CD14-positive monocyte (primary cell): ENCODE data around the gene DNTT. TPM values are rescaled to one million over a fixed set of nuclear protein-coding genes. Genes with fewer than 3 reads are reported as not detected.

ENCODE experiments used
- DNase-seq, 3 donors: peaks; one replicate each; pipeline ENCODE4 v3.0.0-alpha.2; 2011 to 2022
- H2AFZ ChIP-seq: 2 replicates; pipeline ENCODE4 v1.6.0; 2012; ENCODE audit warnings: mild to moderate bottlenecking, low read depth, low read length, inconsistent platforms; ENCODE audit not compliant: insufficient read depth, poor library complexity, severe bottlenecking
- H3K27ac ChIP-seq, 2 donors: 1 replicate in 1 of 2; 2 replicates in 1 of 2; pipeline ENCODE4 v1.5.1; 2012 to 2013; ENCODE audit warnings: low read length in 2 of 2, control low read depth in 1 of 2, inconsistent platforms in 1 of 2, low read depth in 1 of 2, mild to moderate bottlenecking in 1 of 2
- H3K27me3 ChIP-seq, 2 donors: one replicate each; pipeline versions ENCODE4 v1.6.0 to v1.6.1; 2011 to 2013; ENCODE audit warnings: low read length in 2 of 2; ENCODE audit not compliant: control insufficient read depth in 2 of 2, insufficient read depth in 2 of 2
- H3K36me3 ChIP-seq, 2 donors: replicated peaks in 1 of 2; 1 replicate in 1 of 2; 2 replicates in 1 of 2; pipeline versions ENCODE4 v1.5.1 to v1.6.1; 2012 to 2013; ENCODE audit warnings: low read length in 2 of 2, control low read depth in 1 of 2, inconsistent platforms in 1 of 2, mild to moderate bottlenecking in 1 of 2; ENCODE audit not compliant: insufficient read depth in 2 of 2, control insufficient read depth in 1 of 2
- H3K4me1 ChIP-seq, 2 donors: 1 replicate in 1 of 2; 2 replicates in 1 of 2; pipeline versions ENCODE4 v1.5.1 to v1.6.1; 2012 to 2013; ENCODE audit warnings: low read length in 2 of 2, control low read depth in 1 of 2, inconsistent platforms in 1 of 2, mild to moderate bottlenecking in 1 of 2, moderate library complexity in 1 of 2; ENCODE audit not compliant: insufficient read depth in 2 of 2, control insufficient read depth in 1 of 2
- H3K4me2 ChIP-seq: replicated peaks from 2 replicates; pipeline ENCODE3; 2012; ENCODE audit warnings: low read length, moderate library complexity, mild to moderate bottlenecking; ENCODE audit not compliant: poor library complexity, severe bottlenecking; ENCODE audit errors: extremely low read depth
- H3K4me3 ChIP-seq, 3 experiments: fragments of 200-600 bp in 1 of 3; sonication (generic) in 1 of 3; replicated peaks in 1 of 3; 1 replicate in 2 of 3; 2 replicates in 1 of 3; pipeline ENCODE4 v1.5.1; 2011 to 2013; ENCODE audit warnings: low read length in 3 of 3, mild to moderate bottlenecking in 3 of 3, control low read depth in 2 of 3, low read depth in 2 of 3, inconsistent platforms in 1 of 3, moderate library complexity in 1 of 3
- H3K79me2 ChIP-seq: 2 replicates; pipeline ENCODE4 v1.6.0; 2012; ENCODE audit warnings: mild to moderate bottlenecking, control low read depth, inconsistent platforms, low read length, moderate library complexity; ENCODE audit not compliant: insufficient read depth
- H3K9ac ChIP-seq: 2 replicates; pipeline ENCODE4 v1.6.0; 2017; ENCODE audit warnings: low read length, mild to moderate bottlenecking; ENCODE audit not compliant: insufficient read depth, poor library complexity, severe bottlenecking
- H3K9me3 ChIP-seq, 2 donors: replicated peaks in 1 of 2; 1 replicate in 1 of 2; 2 replicates in 1 of 2; pipeline versions ENCODE4 v1.5.1 to v1.6.1; 2012 to 2013; ENCODE audit warnings: low read length in 2 of 2, control low read depth in 1 of 2; ENCODE audit not compliant: control insufficient read depth in 1 of 2, insufficient read depth in 1 of 2
- H4K20me1 ChIP-seq: 2 replicates; pipeline ENCODE4 v1.6.0; 2012; ENCODE audit warnings: mild to moderate bottlenecking, low read length, control low read depth, moderate library complexity; ENCODE audit not compliant: insufficient read depth
- H3K27ac Mint-ChIP-seq, 7 donors: one replicate each; pipeline ENCODE4 v1.8.0; 2020; ENCODE audit warnings: mild to moderate bottlenecking in 7 of 7, mixed read lengths in 7 of 7, moderate library complexity in 6 of 7, inconsistent platforms in 2 of 7
- H3K27me3 Mint-ChIP-seq, 3 donors: one replicate each; pipeline ENCODE4 v1.8.0; 2021 to 2022; ENCODE audit warnings: low read depth in 3 of 3, mild to moderate bottlenecking in 3 of 3, mixed read lengths in 3 of 3, moderate library complexity in 3 of 3, inconsistent platforms in 1 of 3
- H3K36me3 Mint-ChIP-seq, 2 donors: one replicate each; pipeline ENCODE4 v1.8.0; 2020; ENCODE audit warnings: mixed read lengths in 2 of 2, inconsistent platforms in 1 of 2, mild to moderate bottlenecking in 1 of 2
- H3K4me1 Mint-ChIP-seq: one replicate; pipeline ENCODE4 v1.8.0; 2020; ENCODE audit warnings: mild to moderate bottlenecking, mixed read lengths
- H3K4me3 Mint-ChIP-seq, 2 donors: one replicate each; pipeline ENCODE4 v1.8.0; 2020; ENCODE audit warnings: mild to moderate bottlenecking in 2 of 2, mixed read lengths in 2 of 2, moderate library complexity in 1 of 2
- H3K9me3 Mint-ChIP-seq, 7 donors: one replicate each; pipeline ENCODE4 v1.8.0; 2020 to 2022; ENCODE audit warnings: mixed read lengths in 7 of 7, mild to moderate bottlenecking in 6 of 7, moderate library complexity in 6 of 7, inconsistent platforms in 2 of 7
- CTCF ChIP-seq: fragments of 200-600 bp; IDR thresholded peaks from one replicate; pipeline ENCODE4 v1.8.0; 2022; ENCODE audit warnings: antibody characterized with exemption, mild to moderate bottlenecking
- WGBS: methylation state at CpG from one replicate; pipeline ENCODE4 v1.1.5; 2013; ENCODE audit warnings: missing lambda C conversion rate; ENCODE audit not compliant: insufficient coverage; 5-methylcytosine and 5-hydroxymethylcytosine counted together
- intact Hi-C, 2 donors: fragments of 100-400 bp; cut with micrococcal nuclease; formaldehyde crosslinking; loops; one replicate each; pipeline versions ENCODE4 v1.15.0 to v1.15.1; 2023
- polyA plus RNA-seq, 3 donors: library from polyadenylated mRNA; depleted of rRNA in 1 of 3; unstranded in 2 of 3; stranded (reverse) in 1 of 3; fragments of 300-500 nt in 2 of 3; fragments of >200 nt in 1 of 3; fragmentation: Illumina TruSeq in 2 of 3; gene quantifications; 1 replicate in 2 of 3; 2 replicates in 1 of 3; pipeline ENCODE4 v1.2.3, GENCODE V29; 2012 to 2021

DNTT gene
- polyA plus RNA-seq, 3 donors = not detected

GRCh38 chr10:96288151-96288621 is 16.0 kb upstream of the DNTT start:
- no peaks in the 10 kb centered on the region for H3K27me3 Mint-ChIP-seq
- intact Hi-C loops = no loop called here
- Histone ChIP-seq H3K4me3 (no peak overlapping the region), H3K9ac (no peak overlapping the region), H2AFZ (peak overlapping the region; percentile 17), H3K79me2 (no peaks in the 10 kb centered on the region), H4K20me1 (no peaks in the 10 kb centered on the region), H3K4me2 (peak overlapping the region; percentile 14), H3K9me3 (no peaks in the 10 kb centered on the region), H3K27ac (no peak overlapping the region), H3K4me1 (peaks cover 13 to 15% of the 10 kb centered on the region in 2 donors), H3K36me3 (no peaks in the 10 kb centered on the region), H3K27me3 (no peaks in the 10 kb centered on the region)
- 50% methylated on average over 4 of the region's 5 CpGs for WGBS
- H3K27ac Mint-ChIP-seq = peak overlapping the region in 1 of 7 donors; percentile 33
- no peak for DNase-seq
- no peak for TF ChIP-seq CTCF
- no peaks in the 10 kb centered on the region for H3K36me3 Mint-ChIP-seq
- H3K4me1 Mint-ChIP-seq = peaks cover 25% of the 10 kb centered on the region
- peak overlapping the region in 1 of 2 donors; percentile 6 for H3K4me3 Mint-ChIP-seq
- no peaks in the 10 kb centered on the region for H3K9me3 Mint-ChIP-seq

- H3K4me2 ChIP-seq = no peak overlapping the region
- H3K79me2 ChIP-seq = no peaks in the 10 kb centered on the region
- H3K9ac ChIP-seq = no peak overlapping the region
- no peaks in the 10 kb centered on the region for H3K9me3 Mint-ChIP-seq
- H4K20me1 ChIP-seq = no peaks in the 10 kb centered on the region
- no peak overlapping the region for H3K27ac ChIP-seq
- H3K4me1 ChIP-seq = peaks cover 13 to 15% of the 10 kb centered on the region in 2 donors
- H3K36me3 ChIP-seq = no peaks in the 10 kb centered on the region
- H3K4me1 Mint-ChIP-seq = peaks cover 29% of the 10 kb centered on the region
- no peak overlapping the region for H3K4me3 Mint-ChIP-seq
- no peak for TF ChIP-seq CTCF
- H3K27me3 ChIP-seq = no peaks in the 10 kb centered on the region
- H3K27me3 Mint-ChIP-seq = no peaks in the 10 kb centered on the region
- intact Hi-C loops = no loop called here
- H3K9me3 ChIP-seq = no peaks in the 10 kb centered on the region
- DNase-seq = no peak
- no peak overlapping the region for H2AFZ ChIP-seq
- H3K36me3 Mint-ChIP-seq = no peaks in the 10 kb centered on the region
- H3K27ac Mint-ChIP-seq = no peak overlapping the region
- 100% methylated on average over 1 of the region's 9 CpGs for WGBS
- no peak overlapping the region for H3K4me3 ChIP-seq
Observed at GRCh38 chr10:96289218-96289910, 14.9 kb upstream of the DNTT start.
